Right renal pelvis (tissue), 4 donors: ENCODE data around the gene PKN1. TPM values are rescaled to one million over a fixed set of nuclear protein-coding genes. Genes with fewer than 3 reads are reported as not detected.
"Not testable (repeated sequence)": the region's sequence is repeated elsewhere in the genome, so short reads cannot be mapped to it uniquely, and the experiment has no call there.

Experiments
- DNase-seq, 4 donors: peaks; one replicate each; pipeline ENCODE4 v3.0.0-alpha.2; 2013; ENCODE audit warnings: low read depth in 4 of 4, low spot score in 3 of 4, missing footprints in 1 of 4
- polyA plus RNA-seq, 4 donors: library from polyadenylated mRNA; unstranded; fragments of 120-200 nt; gene quantifications; one replicate each; pipeline ENCODE4 v1.2.1, GENCODE V29; 2013; ENCODE audit not compliant: insufficient read length in 4 of 4

PKN1 gene
- polyA plus RNA-seq, 4 donors = 81.0 to 109 (median 83.2) TPM

- not testable (repeated sequence) for DNase-seq
Measured at GRCh38 chr19:14452303-14452702, 19.2 kb downstream of the PKN1 start.

GRCh38 chr19:14459703-14460102, 26.6 kb downstream of the PKN1 start:
- no peak for DNase-seq

GRCh38 chr19:14460935-14461334, 27.8 kb downstream of the PKN1 start:
- no peak for DNase-seq

- DNase-seq = not testable (repeated sequence)
Measured at GRCh38 chr19:14462401-14462800, 29.3 kb downstream of the PKN1 start.

GRCh38 chr19:14463747-14464146, 30.6 kb downstream of the PKN1 start:
- no peak for DNase-seq

- no peak for DNase-seq
Measured at GRCh38 chr19:14467391-14467790, 34.3 kb downstream of the PKN1 start.

- DNase-seq = no peak
Measured at GRCh38 chr19:14467816-14468215, 34.7 kb downstream of the PKN1 start.

GRCh38 chr19:14470031-14470876, 37.1 kb downstream of the PKN1 start:
- DNase-seq = no peak

- DNase-seq = no peak
Measured at GRCh38 chr19:14471436-14472187, 38.5 kb downstream of the PKN1 start.

GRCh38 chr19:14472202-14472938, 39.3 kb downstream of the PKN1 start:
- DNase-seq = no peak

- DNase-seq = no peak
Measured at GRCh38 chr19:14473073-14473977, 40.2 kb downstream of the PKN1 start.

- no peak for DNase-seq
Measured at GRCh38 chr19:14473978-14474578, 41.0 kb downstream of the PKN1 start.

- DNase-seq = no peak
Measured at GRCh38 chr19:14474827-14475226, 41.7 kb downstream of the PKN1 start.

GRCh38 chr19:14475251-14476073, 42.4 kb downstream of the PKN1 start, which contains the start of gene PTGER1:
PTGER1 (minus strand) TSS chr19:14475354; CDS start chr19:14474320, 1,034 bp downstream.
- DNase-seq = no peak

GRCh38 chr19:14476327-14476672, 43.2 kb downstream of the PKN1 start:
- no peak for DNase-seq

- DNase-seq = no peak
Measured at GRCh38 chr19:14476673-14477401, 43.7 kb downstream of the PKN1 start.

- DNase-seq = peak in 2 of 4 donors; percentile 68 to 71
Measured at GRCh38 chr19:14477418-14478112, 44.5 kb downstream of the PKN1 start.
